ENCODE results near the gene TXNRD3.

TXNRD3 gene

DNA sequence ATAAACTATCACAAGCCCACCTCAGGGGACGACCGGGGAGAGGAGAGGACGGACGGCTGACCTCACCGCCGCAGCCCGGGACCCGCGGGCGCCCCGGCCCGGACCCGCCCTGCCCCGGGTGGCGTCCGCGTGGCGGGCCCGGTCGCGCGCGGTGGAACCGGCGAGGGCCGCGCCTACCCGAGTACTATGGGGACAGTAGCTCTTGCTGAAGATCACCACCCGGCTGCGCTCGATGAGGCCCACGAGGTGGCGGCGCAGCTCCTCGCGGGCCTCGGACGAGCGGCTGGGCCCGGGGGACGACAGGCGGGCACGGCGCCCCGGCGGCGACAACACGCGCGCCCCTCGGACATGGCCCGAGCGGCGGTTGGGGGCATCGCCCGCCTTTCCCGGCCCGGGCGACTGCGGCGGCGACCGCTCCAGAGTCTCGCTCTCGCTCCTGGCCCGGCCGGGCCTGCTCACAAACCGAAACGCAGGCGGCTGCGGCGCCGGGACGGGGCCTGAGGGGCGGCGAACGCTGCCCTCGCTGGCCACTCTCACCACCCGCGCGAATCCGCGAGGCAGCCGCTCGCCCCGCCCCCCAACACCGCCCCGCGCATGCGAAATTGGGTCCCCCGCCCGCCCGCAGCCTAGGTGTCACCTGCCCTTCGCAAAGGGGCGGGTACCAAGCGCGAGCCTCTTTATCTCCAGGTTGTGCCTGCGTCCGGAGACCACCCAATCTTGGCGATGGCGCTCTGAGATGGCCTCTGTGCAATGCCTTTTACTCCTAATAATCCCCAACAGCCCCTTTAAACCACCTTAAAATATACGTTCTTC is at the start of gene TXNRD3:
TSS of gene TXNRD3 (minus strand) at position 554 of the 813 bp plus-strand sequence.
- peak; percentile 72 to 75 for DNase-seq

DNA sequence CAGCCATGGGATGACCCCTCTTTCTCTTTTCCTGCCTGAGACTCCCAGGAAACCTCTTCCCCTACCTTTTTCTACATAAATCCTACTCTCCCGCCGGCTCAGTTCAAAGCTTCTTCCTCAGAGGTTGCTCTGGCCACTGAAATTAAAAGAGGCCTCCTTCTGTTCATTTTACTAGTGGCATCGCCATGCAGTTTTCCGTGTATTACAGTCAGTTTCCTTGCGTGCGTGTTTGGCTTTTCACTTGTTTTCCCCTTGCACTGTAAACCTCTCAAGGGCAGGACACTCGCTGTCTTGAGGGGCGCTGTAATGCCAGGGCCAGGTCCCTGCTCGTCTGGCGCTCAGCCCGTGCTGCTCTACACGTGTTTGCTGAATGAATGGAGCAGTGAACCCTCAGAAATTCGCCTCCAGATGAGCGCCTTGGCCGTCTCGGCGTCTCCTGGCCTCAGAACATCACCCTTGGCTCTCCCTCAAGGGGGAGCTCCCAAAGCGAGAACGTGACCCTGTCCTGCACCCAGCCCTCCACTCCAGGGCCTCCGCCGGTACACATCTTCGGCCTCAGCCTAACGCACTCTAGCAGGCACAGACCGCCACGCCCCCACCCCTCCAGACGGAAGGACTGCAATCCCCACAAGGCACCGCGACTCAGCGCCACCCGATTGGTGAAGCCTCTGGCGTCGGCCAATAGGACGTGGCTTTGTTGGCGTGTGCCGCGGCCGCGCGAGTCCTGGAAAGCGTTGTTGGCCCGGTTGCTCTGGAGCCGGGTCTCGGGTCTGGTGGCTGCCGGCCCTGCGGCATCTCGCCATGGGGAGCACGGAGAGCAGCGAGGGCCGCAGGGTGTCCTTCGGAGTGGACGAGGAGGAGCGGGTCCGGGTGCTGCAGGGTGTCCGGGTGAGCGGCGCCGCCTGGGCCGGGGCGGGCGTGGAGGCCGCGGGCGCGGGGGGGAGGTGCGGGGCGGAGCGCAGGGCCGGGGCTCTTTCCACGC is 48.9 kb upstream of the TXNRD3 start, which contains the start of gene CHCHD6:
TSS of gene CHCHD6 (plus strand) at position 729 of the 982 bp plus-strand sequence. CDS start at position 802, 73 bp downstream.
- DNase-seq: peak; percentile 95 to 96

DNA sequence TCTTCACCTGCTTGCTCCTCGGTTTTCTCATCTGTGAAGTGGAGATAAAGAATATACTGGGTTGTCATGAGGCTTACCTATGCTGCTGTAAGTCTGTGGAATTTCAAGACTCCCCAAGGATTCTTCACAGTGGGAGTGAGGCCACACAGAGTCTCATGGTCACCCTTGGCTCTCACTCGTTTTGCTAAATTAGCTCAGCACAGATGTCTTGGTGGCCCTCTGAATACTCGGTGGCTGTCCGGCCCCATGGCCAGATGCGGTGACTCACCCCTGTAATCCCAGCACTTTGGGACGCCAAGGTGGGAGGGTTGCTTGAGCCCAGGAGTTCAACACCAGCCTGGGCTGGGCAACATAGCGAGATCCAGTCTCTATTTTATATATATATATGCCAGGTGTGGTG is 44.1 kb upstream of the TXNRD3 start:
- no peak for DNase-seq

DNA sequence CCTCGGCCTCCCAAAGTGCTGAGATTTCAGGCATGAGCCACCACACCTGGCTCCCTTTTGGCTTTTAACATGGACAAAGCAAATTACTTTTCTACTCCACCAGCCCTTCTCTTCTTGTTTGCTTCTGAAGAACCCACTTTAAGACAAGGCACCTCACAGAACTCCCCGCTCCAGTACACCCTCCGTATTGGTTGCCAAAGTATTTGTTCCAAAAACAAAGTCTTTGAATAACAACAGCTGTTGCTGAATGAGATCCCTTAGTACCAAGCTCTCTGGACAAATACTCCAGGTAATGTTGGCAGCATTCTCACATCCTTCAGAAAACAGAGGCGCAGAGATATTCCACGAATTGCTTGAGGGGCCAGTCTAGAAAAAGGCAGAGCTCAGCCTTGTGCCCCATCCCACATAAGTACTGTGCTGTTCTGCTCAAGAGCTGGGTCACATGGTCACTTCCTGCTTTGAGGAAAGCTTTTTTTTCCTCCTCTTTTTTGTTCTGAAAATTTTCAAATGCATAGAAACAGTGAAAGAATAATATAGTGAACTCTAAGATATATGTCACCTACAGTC is 41.9 kb upstream of the TXNRD3 start:
- DNase-seq: no peak

DNA sequence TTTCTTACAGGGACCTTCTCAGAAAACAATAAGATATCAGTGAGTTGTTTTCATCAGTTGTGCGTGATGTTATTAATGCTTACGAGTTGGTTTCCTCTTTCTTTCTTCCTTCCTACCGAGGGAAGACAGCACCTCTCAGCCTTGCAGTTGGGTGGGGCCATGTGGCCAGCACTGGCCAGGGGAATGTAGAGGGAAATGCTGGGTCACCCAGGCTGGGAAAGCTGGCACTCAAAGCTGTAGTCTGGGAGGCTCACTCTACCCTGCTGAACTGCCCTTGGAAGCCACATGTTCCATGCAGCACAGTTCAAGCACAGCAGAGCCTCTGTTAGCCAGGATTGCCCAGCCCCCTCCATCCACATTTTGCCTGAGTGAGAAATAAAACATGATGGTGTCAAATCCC is 39.0 kb upstream of the TXNRD3 start:
- no peak for DNase-seq

DNA sequence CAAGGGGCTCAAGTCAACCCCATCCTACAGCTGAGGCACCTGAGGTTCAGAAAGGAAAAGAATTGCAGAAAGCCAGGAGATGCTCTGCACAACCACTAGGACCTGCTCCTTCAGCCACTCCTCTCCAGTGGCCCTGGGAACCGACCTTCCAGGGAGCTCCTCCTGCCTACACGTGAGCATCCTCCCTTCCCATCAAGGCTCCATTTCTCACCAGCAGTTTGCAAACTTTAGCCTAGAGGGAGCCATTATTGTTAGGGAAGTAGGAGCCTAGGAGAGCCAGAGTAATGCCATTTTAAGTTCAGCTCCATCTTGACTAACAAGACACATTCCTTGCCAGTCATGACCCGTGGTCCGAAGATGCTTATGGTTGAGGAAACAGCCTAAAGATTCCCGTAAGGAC is 37.9 kb upstream of the TXNRD3 start:
- DNase-seq: no peak

DNA sequence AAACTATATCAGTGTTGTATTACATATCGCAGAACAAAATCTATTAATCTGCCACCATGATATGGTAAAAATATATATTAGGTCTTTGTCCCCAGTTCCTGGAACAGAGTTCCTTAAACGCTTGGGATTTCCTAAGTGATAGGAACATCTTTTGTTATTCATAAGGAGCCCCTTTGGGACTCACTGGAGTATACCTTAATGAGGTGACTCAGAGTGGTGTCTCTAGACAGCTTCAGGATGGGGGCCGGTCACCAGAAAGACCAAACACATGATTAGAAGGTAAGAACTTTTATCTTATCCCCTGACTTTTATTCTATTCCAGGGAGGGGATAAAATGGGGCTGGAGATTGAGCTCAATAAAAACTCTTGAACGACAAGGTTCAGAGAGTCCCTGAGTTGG is 36.8 kb upstream of the TXNRD3 start:
- DNase-seq: no peak

DNA sequence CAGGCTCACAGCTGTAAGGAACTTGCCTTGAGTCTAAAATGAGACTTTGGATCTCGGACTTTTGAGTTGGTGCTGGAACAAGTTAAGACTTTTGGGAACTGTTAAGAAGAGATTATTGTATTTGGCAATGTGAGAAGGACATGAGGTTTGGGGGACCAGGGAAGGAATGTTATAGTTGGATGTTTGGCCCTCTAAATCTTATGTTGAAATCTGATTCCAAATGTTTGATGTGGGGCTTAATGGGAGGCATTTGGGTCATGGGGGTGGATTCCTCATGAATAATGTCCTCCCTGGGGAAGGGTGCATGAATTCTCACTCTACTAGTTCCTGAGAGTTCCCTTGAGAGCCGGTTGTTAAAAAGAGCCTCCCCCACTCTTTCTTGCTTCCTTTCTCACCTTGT is 30.6 kb upstream of the TXNRD3 start:
- no peak for DNase-seq

DNA sequence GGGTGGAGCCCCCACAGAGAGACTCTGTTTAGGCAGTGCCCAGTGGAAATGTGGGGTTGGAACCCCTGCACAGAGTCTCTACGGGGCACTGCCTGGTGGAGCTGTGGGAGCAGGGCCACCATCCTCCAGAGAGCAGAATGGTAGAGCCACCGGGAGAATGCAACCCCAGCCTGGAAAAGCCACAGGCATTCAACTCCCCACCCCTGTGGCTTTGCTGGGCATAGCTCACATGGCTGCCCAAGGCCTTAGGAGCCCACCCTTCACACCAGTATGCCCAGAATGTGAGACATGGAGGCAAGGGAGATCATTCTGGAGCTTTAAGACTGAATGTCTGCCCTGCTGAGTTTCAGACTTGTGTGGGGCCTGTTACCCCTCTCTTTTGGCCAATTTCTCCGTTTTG is 30.1 kb upstream of the TXNRD3 start:
- no peak for DNase-seq

DNA sequence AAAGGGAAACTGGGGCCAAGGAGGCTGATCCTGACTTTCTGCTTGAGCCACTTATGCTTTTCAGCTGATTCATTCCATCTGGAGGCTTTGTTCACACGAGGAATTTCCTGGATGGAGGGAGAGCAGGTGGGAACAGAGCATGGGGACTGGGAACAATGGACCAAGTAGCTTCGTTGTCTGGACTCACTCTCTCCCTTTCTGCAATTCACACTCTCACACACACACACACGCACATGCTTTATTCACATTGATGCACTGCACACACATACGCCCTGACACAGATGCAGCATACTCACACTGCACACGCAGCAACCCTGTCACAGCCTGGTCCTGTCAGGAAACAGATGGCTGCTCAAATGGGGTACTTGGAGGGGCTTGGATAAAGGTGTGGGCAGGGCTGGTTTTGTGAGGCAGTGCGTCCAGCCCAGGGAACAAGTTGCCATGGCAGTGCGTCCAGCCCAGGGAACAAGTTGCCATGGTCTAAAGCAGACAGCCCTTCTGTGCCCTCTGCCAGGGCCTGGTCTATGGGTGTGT is 29.4 kb upstream of the TXNRD3 start:
- DNase-seq: no peak

DNA sequence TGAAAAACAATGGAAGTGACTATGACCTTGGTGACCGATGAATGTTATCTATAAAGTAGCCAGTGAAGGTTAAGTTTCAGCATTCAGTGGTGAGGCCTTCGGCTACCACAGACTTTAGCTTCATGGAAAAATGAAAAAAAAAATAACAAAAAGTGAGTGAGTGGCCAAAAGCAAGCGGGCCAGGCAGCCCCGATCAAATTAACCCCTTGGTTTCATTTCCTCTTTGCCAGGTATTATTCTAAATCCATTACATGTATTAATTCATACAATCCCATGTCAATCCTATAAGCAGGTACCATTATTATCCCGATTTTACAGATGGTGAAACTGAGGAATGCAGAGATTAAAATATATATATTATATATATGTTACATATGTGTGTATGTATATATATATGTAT is 28.1 kb upstream of the TXNRD3 start:
- DNase-seq: no peak

DNA sequence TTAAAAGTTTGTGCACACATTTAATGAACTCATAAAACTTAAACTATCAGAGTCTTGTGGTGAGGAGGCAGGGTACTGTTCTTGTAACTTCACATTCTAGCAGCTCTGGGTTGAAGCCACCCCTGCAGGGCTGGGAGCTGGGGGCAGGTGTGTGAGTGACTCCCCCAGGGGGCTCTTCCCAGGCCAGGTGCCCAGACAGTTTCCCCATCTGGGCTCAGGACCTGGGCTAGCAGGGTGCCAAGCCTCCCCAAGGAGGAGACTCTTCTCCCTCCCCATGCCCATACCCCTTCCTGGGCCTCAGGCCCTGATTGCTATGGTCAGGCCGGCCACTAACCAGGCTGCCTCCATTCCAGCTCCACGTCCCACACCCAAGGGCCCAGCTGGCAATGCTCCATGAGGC is 27.1 kb upstream of the TXNRD3 start:
- DNase-seq: no peak

DNA sequence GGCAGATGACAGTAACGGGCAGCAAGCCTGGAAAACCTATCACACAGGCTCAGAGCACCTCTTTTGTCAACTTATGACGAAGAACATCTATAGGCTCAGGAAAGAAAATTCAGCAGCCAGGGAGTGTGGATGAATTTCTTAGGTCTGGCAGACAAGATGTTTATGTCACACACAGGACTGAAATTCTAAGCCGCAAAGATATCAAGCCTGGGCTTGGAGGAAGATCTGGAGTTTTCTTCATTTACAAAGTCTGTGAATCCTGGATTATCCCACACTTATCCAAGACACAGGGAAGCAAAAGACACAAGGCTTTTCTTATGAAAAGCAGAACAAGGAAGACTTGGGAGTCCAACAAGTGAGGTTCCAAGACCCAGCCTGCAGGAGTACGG is 25.7 kb upstream of the TXNRD3 start:
- no peak for DNase-seq

DNA sequence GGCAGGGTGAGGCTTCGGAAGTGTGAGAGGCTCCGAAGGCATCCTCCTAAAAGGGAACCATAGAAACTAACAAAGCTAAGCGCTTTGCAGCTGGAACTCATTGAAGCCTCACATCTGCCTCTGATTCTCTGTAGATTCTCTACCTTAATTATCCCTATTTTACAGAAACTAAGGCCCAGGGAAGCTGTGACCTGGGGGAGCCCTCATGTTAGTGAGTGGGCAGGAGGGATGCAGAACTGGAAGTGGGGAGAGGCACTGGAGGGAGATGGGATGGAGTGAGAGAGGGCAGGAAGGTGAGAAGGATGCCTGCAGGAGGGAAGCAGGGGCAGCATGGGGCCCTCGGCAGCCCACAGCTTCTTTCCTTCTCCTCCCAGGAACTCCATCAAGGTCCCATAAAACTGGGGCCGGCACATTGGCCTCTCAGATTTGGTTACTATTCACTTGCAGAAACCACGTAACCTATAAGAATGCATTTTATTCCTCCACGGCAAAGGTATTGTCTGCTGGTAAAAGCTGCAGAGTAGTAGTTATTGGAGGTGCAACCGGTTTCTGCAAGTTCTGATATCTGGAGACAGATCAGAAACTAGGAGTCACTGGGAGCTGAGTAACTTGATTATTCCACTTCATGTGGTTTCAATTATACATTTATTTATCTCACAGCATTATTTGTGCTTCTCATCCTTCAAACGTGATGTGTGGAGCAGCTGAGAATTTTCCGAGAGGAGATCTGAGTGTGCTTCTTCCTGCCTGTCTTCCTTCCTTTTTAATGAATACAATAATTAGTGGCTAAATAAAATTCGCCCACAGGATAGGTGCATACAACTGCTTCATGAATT is 25.1 kb upstream of the TXNRD3 start:
- DNase-seq: no peak

DNA sequence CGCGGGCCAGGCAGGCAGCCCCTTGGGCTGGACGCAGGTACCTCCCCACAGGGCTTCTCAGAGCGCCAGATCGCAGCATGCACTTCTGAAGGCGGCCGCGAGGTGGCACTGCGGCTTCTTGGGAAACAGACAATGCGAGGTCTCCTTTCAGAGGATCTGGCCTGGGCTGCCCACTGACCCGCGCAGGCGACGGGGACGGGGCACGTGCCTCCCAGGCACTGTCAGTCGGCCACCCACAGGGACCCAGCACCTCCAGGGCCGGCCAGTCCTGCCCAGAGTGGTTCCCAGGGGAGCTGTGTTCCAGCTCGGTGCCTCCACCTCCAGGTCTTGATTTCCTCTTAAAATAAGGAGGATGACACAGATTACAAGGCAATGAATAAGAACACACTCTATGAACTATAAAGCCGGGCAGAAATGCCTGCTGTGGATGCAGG is 24.4 kb upstream of the TXNRD3 start:
- peak; percentile 80 to 84 for DNase-seq

DNA sequence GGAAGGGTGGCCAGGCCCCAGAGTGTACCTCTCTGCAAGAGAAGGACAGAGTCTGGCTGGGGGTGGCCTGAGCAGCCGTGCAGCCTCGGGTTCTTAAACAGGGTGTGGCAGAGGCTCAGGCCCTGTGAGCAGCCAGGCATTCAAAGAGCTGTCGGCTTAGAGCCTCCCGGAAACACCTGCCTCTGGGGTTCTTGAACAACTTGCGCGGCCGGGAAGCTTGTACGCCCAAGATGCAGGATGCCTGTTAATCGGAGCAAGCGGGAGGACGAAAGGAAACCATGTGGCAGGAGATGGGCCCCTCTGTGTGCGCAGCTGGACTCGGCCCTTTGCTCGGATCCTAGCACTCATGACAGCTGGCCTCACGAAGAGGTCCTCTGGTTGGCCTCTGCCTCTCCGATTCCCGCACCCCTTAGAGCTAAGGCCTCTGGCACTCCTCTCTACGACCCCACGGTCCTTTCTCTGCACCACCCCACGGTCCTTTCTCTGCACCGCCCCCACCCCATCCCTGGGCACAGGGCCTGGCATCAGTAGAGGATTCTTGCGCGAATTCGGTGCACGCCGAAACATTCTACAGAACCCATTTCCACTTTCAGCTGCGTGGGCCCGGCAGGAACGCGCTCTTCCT is 23.9 kb upstream of the TXNRD3 start:
- DNase-seq: no peak

DNA sequence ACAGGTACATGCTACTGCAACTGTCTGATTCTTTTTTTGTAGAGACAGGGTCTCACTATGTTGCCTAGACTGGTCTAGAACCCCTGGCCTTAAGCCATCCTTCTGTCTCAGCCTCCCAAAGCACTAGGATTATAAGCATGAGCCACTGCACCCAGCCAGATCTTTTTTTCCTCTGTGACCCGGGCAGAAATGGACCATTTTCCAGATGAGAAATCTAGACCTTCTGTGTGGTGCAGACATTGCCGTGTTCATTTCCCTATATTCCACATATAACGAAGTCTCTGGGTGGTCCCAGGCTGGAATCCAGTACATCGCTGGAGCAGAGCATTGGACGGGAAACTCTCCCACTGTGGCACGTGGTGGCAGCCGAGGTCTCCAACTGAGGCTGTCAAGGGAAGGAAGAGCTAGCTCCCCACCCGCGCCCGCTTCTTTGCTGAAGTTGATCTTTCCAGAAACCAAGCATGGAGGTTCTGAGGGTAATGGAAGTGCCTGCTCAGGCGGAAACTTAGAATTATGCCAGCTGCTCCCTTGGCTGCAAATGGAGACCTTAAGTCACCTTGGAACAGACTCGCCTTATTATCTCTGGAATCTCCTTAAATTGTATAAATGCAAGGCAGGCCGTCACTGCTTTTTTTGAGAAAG is 23.1 kb upstream of the TXNRD3 start:
- no peak for DNase-seq

DNA sequence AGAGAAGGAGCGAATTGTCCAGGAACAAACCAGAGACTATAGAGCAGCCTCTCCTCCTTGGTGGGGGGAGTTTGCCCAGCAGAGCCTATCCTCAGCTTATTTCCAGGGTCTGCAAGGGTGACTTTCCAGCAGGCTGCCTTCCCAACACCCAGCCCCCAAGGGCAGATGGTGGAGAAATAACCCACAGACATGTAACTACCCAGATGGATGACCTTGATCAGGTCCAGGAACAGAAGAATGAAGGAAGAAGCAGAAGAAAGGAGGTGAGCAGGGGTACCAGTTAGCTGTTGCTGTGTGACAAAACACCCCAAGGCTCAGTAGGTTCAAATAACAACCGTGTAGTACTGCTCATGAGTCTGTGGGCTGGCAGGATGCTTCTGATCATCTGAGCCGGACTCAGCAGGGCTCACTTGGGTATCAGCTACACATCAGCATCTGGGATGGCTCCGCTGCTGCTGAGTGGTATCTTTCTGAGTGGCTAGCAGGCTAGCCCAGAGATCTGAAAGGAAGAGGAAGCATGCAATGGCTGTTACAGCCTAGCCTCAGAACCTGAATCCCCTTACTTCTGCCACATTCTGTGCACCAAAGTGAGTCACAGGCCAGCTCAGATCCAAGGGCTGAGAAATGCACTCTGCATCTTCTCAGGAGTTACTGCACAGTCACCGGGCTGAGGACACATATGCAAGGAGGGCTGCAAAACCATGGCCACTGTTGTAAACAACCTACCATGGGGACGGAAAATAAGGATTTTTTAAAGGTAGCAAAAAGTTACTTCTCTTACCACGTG is 22.2 kb upstream of the TXNRD3 start:
- no peak for DNase-seq

DNA sequence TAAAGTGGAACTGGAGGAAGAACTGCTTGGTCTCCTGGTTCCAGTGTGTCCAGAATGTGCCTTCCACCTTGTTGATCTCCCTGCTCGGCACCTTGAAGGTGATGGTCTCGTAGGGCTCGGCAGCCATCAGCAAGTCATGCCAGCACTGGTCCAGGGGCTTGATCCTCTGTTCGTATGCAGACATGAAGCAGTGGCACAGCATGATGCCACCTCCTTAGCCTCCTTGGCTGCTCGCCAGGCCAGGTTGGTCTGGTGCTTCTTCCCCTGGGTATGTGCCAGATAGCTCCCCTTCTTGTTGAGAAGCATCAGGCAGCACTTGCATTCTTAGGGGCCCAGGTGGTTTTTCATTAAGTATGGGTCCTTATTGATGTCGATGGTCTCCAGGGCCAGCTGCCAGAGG is 17.8 kb upstream of the TXNRD3 start:
- DNase-seq: no peak

DNA sequence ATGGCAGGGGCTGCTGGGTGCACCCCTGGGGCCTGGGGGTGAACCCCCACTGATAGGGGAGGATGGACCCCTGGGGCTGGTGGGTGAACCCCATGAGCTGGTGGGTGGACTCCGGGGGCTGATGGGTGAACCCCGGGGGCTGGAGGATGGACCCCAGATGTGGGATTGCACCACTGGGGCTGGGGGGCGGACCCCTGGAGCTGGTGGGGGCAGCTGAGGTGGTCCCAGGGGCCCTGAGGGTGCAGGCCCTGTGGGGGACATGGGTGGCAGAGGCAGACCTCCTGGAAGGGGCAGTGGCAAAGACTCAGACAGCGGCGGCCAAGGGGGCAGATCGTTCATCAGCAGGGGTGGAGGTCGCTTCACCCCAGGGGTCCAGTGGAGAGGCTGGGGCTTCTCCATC is 17.4 kb upstream of the TXNRD3 start:
- no peak for DNase-seq

Measured in stimulated activated CD4-positive, alpha-beta T cell treated with anti-CD3 and anti-CD28 coated beads, Interleukin-2, amount 100 ng/mL, for 48 hours (primary cell).